Mesendoderm (in vitro differentiated cells): Measurements from ENCODE around the gene BST2.
A peak's percentile ranks its signal among the peaks of the same experiment; 100 is the strongest.

Experiments used
- DNase-seq: peaks from one replicate; pipeline ENCODE4 v3.0.0; 2013
- H2AK5ac ChIP-seq: 2 replicates; pipeline ENCODE4 v1.6.1; 2013; ENCODE audit warnings: low read length, inconsistent platforms
- H2BK120ac ChIP-seq: 2 replicates; pipeline ENCODE4 v1.6.1; 2013; ENCODE audit warnings: low read depth, mild to moderate bottlenecking, low read length, moderate library complexity, mixed read lengths
- H2BK15ac ChIP-seq: replicated peaks from 2 replicates; pipeline ENCODE4 v1.6.1; 2013; ENCODE audit warnings: low read depth, mild to moderate bottlenecking, moderate library complexity
- H2BK5ac ChIP-seq: 2 replicates; pipeline ENCODE4 v1.6.1; 2013; ENCODE audit warnings: low read length, inconsistent platforms
- H3K18ac ChIP-seq: 2 replicates; pipeline ENCODE4 v1.6.1; 2013; ENCODE audit warnings: mild to moderate bottlenecking, low read length, mixed read lengths
- H3K23ac ChIP-seq: one replicate; pipeline ENCODE4 v1.6.1; 2013; ENCODE audit warnings: low read length
- H3K27ac ChIP-seq: 2 replicates; pipeline ENCODE4 v1.5.1; 2013; ENCODE audit warnings: low read depth, mild to moderate bottlenecking, inconsistent platforms, low read length, moderate library complexity
- H3K27me3 ChIP-seq: 2 replicates; pipeline ENCODE4 v1.6.1; 2013; ENCODE audit warnings: low read length, control low read depth, mild to moderate bottlenecking, inconsistent platforms; ENCODE audit not compliant: insufficient read depth, poor library complexity
- H3K36me3 ChIP-seq: 2 replicates; pipeline ENCODE4 v1.6.1; 2013; ENCODE audit warnings: low read length, inconsistent platforms; ENCODE audit not compliant: control insufficient read depth, insufficient read depth
- H3K4ac ChIP-seq: one replicate; pipeline ENCODE4 v1.6.1; 2013; ENCODE audit warnings: low read depth, mild to moderate bottlenecking, low read length, moderate library complexity
- H3K4me1 ChIP-seq: 2 replicates; pipeline ENCODE4 v1.6.1; 2013; ENCODE audit warnings: low read depth, low read length, inconsistent platforms; ENCODE audit not compliant: control insufficient read depth
- H3K4me2 ChIP-seq: 2 replicates; pipeline ENCODE4 v1.6.1; 2013; ENCODE audit warnings: low read length
- H3K4me3 ChIP-seq: 2 replicates; pipeline ENCODE4 v1.5.1; 2013; ENCODE audit warnings: mild to moderate bottlenecking, low read length
- H3K56ac ChIP-seq: one replicate; pipeline ENCODE4 v1.6.1; 2013; ENCODE audit warnings: low read length
- H3K79me1 ChIP-seq: 2 replicates; pipeline ENCODE4 v1.6.1; 2013; ENCODE audit warnings: low read length, inconsistent platforms
- H3K79me2 ChIP-seq: 2 replicates; pipeline ENCODE4 v1.6.1; 2013; ENCODE audit warnings: mild to moderate bottlenecking, low read length; ENCODE audit not compliant: control insufficient read depth, insufficient read depth
- H3K9ac ChIP-seq: 2 replicates; pipeline ENCODE4 v1.6.1; 2013; ENCODE audit warnings: low read length, inconsistent platforms
- H4K5ac ChIP-seq: one replicate; pipeline ENCODE4 v1.6.1; 2013; ENCODE audit warnings: low read length
- H4K8ac ChIP-seq: one replicate; pipeline ENCODE4 v1.6.1; 2013; ENCODE audit warnings: low read depth, mild to moderate bottlenecking, control low read depth, low read length, moderate library complexity
- WGBS: extraction: QIAGEN DNeasy Blood & Tissue Kit; methylation state at CpG from one replicate; pipeline ENCODE4 v1.1.7; 2013; ENCODE audit warnings: low lambda C conversion rate, missing lambda C conversion rate; ENCODE audit not compliant: insufficient coverage; ENCODE audit errors: extremely low coverage; 5-methylcytosine and 5-hydroxymethylcytosine counted together

Gene BST2

GRCh38 chr19:17389957-17390664, 15.3 kb downstream of the BST2 start:
- no peaks in the 10 kb centered on the region for H3K79me2 ChIP-seq
- DNase-seq = no peak
- no CpG with 5 or more reads among the region's 37 CpGs for WGBS
- no peaks in the 10 kb centered on the region for H3K79me1 ChIP-seq
- peak overlapping the region; percentile 59 for H3K9ac ChIP-seq
- H2BK15ac ChIP-seq = no peak overlapping the region
- no peak overlapping the region for H2BK5ac ChIP-seq
- no peaks in the 10 kb centered on the region for H3K36me3 ChIP-seq
- no peak overlapping the region for H2BK120ac ChIP-seq
- H3K4me3 ChIP-seq = peak overlapping the region; percentile 32
- no peaks in the 10 kb centered on the region for H3K4me1 ChIP-seq
- no peak overlapping the region for H2AK5ac ChIP-seq
- H3K56ac ChIP-seq = peak overlapping the region; percentile 81
- H3K4ac ChIP-seq = no peak overlapping the region
- no peak overlapping the region for H3K23ac ChIP-seq
- no peaks in the 10 kb centered on the region for H3K27me3 ChIP-seq
- H3K18ac ChIP-seq = no peak overlapping the region
- no peak overlapping the region for H4K5ac ChIP-seq
- H3K27ac ChIP-seq = no peak overlapping the region
- no peak overlapping the region for H4K8ac ChIP-seq
- H3K4me2 ChIP-seq = peak overlapping the region; percentile 65

DNA sequence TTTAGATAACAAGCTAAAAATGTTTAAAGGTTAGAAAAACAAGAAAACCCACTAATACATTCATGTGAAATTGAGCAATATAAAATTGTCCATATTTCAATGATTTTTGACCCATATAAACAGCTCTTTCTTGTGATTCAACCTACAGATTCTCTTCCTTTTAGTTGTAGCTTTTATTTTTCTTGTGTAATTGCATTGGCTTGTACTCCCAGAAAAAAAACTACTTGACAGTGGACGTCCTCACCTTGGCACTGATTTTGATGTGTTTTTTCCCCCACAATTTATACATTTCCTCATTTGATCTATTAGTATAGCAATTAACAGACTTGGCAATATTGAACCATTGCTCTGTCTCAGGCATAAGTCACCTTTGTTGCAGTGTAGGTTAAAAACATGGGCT, 16.1 kb downstream of the BST2 start:
- H3K79me1 ChIP-seq = no peaks in the 10 kb centered on the region
- no peak overlapping the region for H4K8ac ChIP-seq
- no peak for DNase-seq
- no peaks in the 10 kb centered on the region for H3K4me1 ChIP-seq
- H2AK5ac ChIP-seq = no peak overlapping the region
- no peak overlapping the region for H2BK120ac ChIP-seq
- H3K4me2 ChIP-seq = no peak overlapping the region
- no peak overlapping the region for H4K5ac ChIP-seq
- H3K23ac ChIP-seq = no peak overlapping the region
- no CpG with 5 or more reads among the region's 1 CpG for WGBS
- no peak overlapping the region for H3K18ac ChIP-seq
- no peak overlapping the region for H3K27ac ChIP-seq
- no peak overlapping the region for H3K56ac ChIP-seq
- no peaks in the 10 kb centered on the region for H3K36me3 ChIP-seq
- no peak overlapping the region for H3K4me3 ChIP-seq
- H3K9ac ChIP-seq = no peak overlapping the region
- H3K27me3 ChIP-seq = no peaks in the 10 kb centered on the region
- no peaks in the 10 kb centered on the region for H3K79me2 ChIP-seq
- H2BK5ac ChIP-seq = no peak overlapping the region
- no peak overlapping the region for H3K4ac ChIP-seq
- H2BK15ac ChIP-seq = no peak overlapping the region

DNA sequence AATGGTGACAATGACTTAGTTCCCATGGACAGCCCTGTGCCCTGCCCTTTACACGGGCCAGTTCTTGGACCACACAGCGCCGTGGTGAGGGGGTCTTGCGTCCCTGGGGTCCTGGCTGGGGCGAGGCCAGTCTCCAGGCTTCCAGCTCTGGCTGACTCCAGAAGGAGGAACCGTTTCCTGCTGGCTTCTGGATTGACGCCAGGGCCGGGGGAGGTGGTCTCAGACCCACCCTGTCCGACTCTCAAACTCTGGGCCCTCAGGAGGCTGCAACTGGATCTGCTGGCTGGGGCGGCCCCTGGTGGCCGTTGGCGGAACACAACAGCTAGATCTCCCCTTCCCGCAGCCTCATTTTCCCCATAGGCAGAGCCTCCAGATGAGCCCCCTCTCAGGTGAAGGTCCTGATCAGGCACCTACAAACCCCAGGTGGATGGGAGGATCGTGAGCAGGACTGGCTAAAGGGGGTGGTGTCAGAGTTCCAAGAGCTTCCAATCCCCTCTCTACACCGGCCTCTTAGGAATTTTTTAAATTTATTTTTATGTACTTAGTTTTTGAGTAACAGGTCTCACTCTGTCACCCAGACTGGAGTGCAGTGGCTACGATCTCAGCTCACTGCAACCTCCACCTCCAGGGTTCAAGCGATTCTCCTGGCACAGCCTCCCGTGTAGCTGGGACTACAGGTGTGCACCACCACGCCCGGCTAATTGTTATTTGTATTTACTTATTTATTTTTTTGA, 19.4 kb downstream of the BST2 start:
- no peak overlapping the region for H2BK15ac ChIP-seq
- H3K79me2 ChIP-seq = no peaks in the 10 kb centered on the region
- no peak overlapping the region for H3K4me3 ChIP-seq
- no peak overlapping the region for H4K8ac ChIP-seq
- H3K79me1 ChIP-seq = no peaks in the 10 kb centered on the region
- H3K4ac ChIP-seq = no peak overlapping the region
- H3K9ac ChIP-seq = no peak overlapping the region
- H2AK5ac ChIP-seq = no peak overlapping the region
- H3K18ac ChIP-seq = no peak overlapping the region
- H3K4me1 ChIP-seq = no peaks in the 10 kb centered on the region
- peak; percentile 79 for DNase-seq
- no CpG with 5 or more reads among the region's 20 CpGs for WGBS
- no peaks in the 10 kb centered on the region for H3K27me3 ChIP-seq
- H2BK5ac ChIP-seq = no peak overlapping the region
- H4K5ac ChIP-seq = no peak overlapping the region
- no peaks in the 10 kb centered on the region for H3K36me3 ChIP-seq
- no peak overlapping the region for H3K56ac ChIP-seq
- no peak overlapping the region for H3K23ac ChIP-seq
- H3K4me2 ChIP-seq = no peak overlapping the region
- no peak overlapping the region for H2BK120ac ChIP-seq
- H3K27ac ChIP-seq = no peak overlapping the region

GRCh38 chr19:17380426-17381138, 24.8 kb downstream of the BST2 start:
- WGBS = no CpG with 5 or more reads among the region's 5 CpGs
- Histone ChIP-seq H3K18ac (no peak overlapping the region), H3K36me3 (no peaks in the 10 kb centered on the region), H4K8ac (no peak overlapping the region), H3K4me3 (no peak overlapping the region), H2BK5ac (no peak overlapping the region), H3K79me2 (no peaks in the 10 kb centered on the region), H3K79me1 (no peaks in the 10 kb centered on the region), H3K27me3 (no peaks in the 10 kb centered on the region), H3K9ac (no peak overlapping the region), H2AK5ac (no peak overlapping the region), H2BK15ac (no peak overlapping the region), H2BK120ac (no peak overlapping the region), H3K4me1 (no peaks in the 10 kb centered on the region), H3K56ac (no peak overlapping the region), H3K23ac (no peak overlapping the region), H3K4me2 (no peak overlapping the region), H3K4ac (no peak overlapping the region), H4K5ac (no peak overlapping the region), H3K27ac (no peak overlapping the region)
- no peak for DNase-seq

GRCh38 chr19:17379221-17379631, 26.2 kb downstream of the BST2 start:
- Histone ChIP-seq H3K36me3 (no peaks in the 10 kb centered on the region), H2BK5ac (no peak overlapping the region), H3K4me1 (no peaks in the 10 kb centered on the region), H3K4me2 (no peak overlapping the region), H3K27ac (no peak overlapping the region), H3K9ac (no peak overlapping the region), H3K4ac (no peak overlapping the region), H3K79me2 (no peaks in the 10 kb centered on the region), H2BK15ac (no peak overlapping the region), H3K4me3 (no peak overlapping the region), H2AK5ac (no peak overlapping the region), H3K56ac (peak overlapping the region; percentile 52), H4K5ac (no peak overlapping the region), H4K8ac (peak overlapping the region; percentile 7), H3K27me3 (no peaks in the 10 kb centered on the region), H3K18ac (no peak overlapping the region), H2BK120ac (no peak overlapping the region), H3K79me1 (no peaks in the 10 kb centered on the region), H3K23ac (no peak overlapping the region)
- DNase-seq = peak; percentile 55
- no CpG with 5 or more reads among the region's 14 CpGs for WGBS
